Heart left ventricle (tissue), 13 donors: Measurements from ENCODE around the gene MANEAL.

ENCODE experiments used
- POLR2A ChIP-seq, 2 donors: fragments of 450-650 bp; IDR thresholded peaks; one replicate each; pipeline ENCODE4 v1.6.1; 2017; ENCODE audit warnings: antibody characterized with exemption in 2 of 2, mild to moderate bottlenecking in 2 of 2, moderate library complexity in 2 of 2
- TF ChIP-seq, protein P1 (sequence below), 12 donors: fragments of 200-600 bp; sonication (generic) in 4 of 12; IDR thresholded peaks; one replicate each; pipeline versions ENCODE4 v1.5.0 to v1.8.0; 2018 to 2022; ENCODE audit warnings: antibody characterized with exemption in 12 of 12, mild to moderate bottlenecking in 5 of 12
- donor health status: ischemic (EF 13 %, LVEDD 7.1; RV severe dilation, severe dysfunction).
- donor health status: DM: no; HTN: yes; CAD: no.
- donor health status: DM: no; HTN: no; CAD: no.
- donor health status: ischemic (EF 25% LVEDD 6.9; RV normal size, moderate dysfunction).
- donor health status: ischemic (EF 25% LVEDD 5.7; RV mildly dilated, moderate dysfunction).
- donor health status: ischemic (EF 35%, LVEDD 5.7; RV mildly dilated, moderate dysfunction).
- donor health status: nonischemic (EF 11% LVEDD 7.7; RV severe dilation, severe dysfunction).
- donor health status: DM: yes; HTN: yes; CAD: no.
- donor health status: PGD.
- donor health status: ischemic (EF 29% LVEDD 5.4; RV normal size, mild dysfunction).
- donor health status: nonischemic (EF 23%, LVEDD 6.1; RV moderate dilation, normal function).

- TF ChIP-seq, protein P1, sequence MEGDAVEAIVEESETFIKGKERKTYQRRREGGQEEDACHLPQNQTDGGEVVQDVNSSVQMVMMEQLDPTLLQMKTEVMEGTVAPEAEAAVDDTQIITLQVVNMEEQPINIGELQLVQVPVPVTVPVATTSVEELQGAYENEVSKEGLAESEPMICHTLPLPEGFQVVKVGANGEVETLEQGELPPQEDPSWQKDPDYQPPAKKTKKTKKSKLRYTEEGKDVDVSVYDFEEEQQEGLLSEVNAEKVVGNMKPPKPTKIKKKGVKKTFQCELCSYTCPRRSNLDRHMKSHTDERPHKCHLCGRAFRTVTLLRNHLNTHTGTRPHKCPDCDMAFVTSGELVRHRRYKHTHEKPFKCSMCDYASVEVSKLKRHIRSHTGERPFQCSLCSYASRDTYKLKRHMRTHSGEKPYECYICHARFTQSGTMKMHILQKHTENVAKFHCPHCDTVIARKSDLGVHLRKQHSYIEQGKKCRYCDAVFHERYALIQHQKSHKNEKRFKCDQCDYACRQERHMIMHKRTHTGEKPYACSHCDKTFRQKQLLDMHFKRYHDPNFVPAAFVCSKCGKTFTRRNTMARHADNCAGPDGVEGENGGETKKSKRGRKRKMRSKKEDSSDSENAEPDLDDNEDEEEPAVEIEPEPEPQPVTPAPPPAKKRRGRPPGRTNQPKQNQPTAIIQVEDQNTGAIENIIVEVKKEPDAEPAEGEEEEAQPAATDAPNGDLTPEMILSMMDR (IDR thresholded peaks at IDR 0.05) = no peak
- TF ChIP-seq POLR2A (IDR thresholded peaks at IDR 0.05) = no peak
These were observed 34.9 kb downstream of the MANEAL start for GRCh38 chr1:37828410-37829074.
